Gastroesophageal sphincter (tissue), 3 donors: ENCODE measurements around the gene PDLIM5.

ENCODE experiments used
- EP300 ChIP-seq: sonication (generic); formaldehyde crosslinking; IDR thresholded peaks from one replicate; pipeline ENCODE4 v1.6.1; 2017; ENCODE audit warnings: antibody characterized with exemption, mild to moderate bottlenecking
- POLR2A ChIP-seq, 2 donors: fragments of 450-650 bp; IDR thresholded peaks; one replicate each; pipeline ENCODE4 v1.6.1; 2017; ENCODE audit warnings: antibody characterized with exemption in 2 of 2, mild to moderate bottlenecking in 2 of 2, moderate library complexity in 1 of 2
- POLR2AphosphoS5 ChIP-seq: sonication (generic); formaldehyde crosslinking; IDR thresholded peaks from one replicate; pipeline ENCODE4 v1.6.1; 2017; ENCODE audit warnings: antibody characterized with exemption
- TF ChIP-seq, protein P1 (sequence below), 4 experiments: fragments of 200-600 bp in 2 of 4; fragments of 450-650 bp in 2 of 4; sonication (generic) in 1 of 4; IDR thresholded peaks; one replicate each; pipeline ENCODE4 v1.5.1; 2017 to 2019; ENCODE audit warnings: antibody characterized with exemption in 4 of 4, mild to moderate bottlenecking in 2 of 4, moderate library complexity in 2 of 4

DNA sequence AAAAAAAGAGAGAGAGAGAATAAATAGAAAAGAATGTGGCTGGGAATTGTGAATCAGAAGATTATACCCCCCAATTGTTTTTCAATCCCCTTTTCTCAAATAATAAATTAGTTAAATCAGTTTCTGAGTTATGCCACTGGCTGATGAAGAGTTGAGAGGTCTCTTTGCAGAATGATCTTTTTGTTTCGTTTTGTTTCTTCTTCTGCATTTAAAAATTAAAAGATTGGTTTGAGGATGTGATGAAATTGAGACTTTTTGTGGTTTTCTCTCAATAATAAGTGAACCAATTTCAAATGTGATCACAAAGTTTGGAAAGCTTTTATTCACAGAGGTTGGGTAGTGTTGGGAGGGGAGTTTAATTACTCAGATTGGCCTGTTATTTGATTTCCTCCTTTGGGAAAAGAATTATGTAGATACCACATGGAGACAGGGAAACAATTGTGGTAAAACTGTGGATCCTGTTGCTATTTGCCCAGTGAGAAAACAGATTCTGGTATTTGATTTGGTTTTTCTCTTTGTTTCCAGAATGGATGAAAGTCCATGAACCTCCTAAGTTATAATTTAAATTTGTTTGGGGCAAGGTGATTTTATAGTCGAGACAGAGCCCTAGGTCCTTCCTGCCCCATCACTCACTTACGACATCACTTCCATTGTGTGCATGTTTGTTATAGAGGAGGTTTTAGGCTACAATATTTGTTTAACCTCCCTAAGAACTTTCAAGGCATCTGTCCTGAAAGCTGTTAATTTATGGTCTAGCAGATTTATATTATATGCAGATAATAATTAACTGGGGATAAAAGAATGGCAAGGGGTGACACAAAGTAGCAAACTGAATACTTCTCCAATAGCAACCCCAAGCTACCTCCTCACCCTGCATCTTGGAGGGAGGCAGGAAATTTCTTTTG lies 214.0 kb downstream of the PDLIM5 start:
- TF ChIP-seq, protein P1, sequence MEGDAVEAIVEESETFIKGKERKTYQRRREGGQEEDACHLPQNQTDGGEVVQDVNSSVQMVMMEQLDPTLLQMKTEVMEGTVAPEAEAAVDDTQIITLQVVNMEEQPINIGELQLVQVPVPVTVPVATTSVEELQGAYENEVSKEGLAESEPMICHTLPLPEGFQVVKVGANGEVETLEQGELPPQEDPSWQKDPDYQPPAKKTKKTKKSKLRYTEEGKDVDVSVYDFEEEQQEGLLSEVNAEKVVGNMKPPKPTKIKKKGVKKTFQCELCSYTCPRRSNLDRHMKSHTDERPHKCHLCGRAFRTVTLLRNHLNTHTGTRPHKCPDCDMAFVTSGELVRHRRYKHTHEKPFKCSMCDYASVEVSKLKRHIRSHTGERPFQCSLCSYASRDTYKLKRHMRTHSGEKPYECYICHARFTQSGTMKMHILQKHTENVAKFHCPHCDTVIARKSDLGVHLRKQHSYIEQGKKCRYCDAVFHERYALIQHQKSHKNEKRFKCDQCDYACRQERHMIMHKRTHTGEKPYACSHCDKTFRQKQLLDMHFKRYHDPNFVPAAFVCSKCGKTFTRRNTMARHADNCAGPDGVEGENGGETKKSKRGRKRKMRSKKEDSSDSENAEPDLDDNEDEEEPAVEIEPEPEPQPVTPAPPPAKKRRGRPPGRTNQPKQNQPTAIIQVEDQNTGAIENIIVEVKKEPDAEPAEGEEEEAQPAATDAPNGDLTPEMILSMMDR (IDR thresholded peaks at IDR 0.05) = no peak
- TF ChIP-seq EP300 (no peak), POLR2A (IDR thresholded peaks at IDR 0.05) (no peak), POLR2AphosphoS5 (no peak)
